Aorta (tissue), 5 donors: ENCODE results near the gene AURKB. TPM values are rescaled to one million over a fixed set of nuclear protein-coding genes. Genes with fewer than 3 reads are reported as not detected.

ENCODE experiments used
- ATAC-seq: fragments of 200-7000 bp; cut with Tn5 transposase; one replicate; pipeline ENCODE4 v1.9.1; 2022; ENCODE audit warnings: moderate library complexity; ENCODE audit not compliant: low FRiP score
- DNase-seq, 2 donors: peaks; one replicate each; pipeline ENCODE4 v3.0.0-alpha.2; 2020
- H3K27ac ChIP-seq, 2 donors: one replicate each; pipeline ENCODE4 v1.5.1; 2013; ENCODE audit warnings: low read length in 2 of 2, mild to moderate bottlenecking in 2 of 2, moderate library complexity in 2 of 2, control low read depth in 1 of 2, inconsistent platforms in 1 of 2, low read depth in 1 of 2
- H3K27me3 ChIP-seq, 2 donors: one replicate each; pipeline ENCODE4 v1.6.1; 2013; ENCODE audit warnings: control low read depth in 1 of 2, low read length in 1 of 2, mild to moderate bottlenecking in 1 of 2, moderate library complexity in 1 of 2; ENCODE audit not compliant: insufficient read depth in 2 of 2, control insufficient read depth in 1 of 2
- H3K36me3 ChIP-seq, 2 donors: one replicate each; pipeline ENCODE4 v1.6.1; 2013; ENCODE audit warnings: control low read depth in 1 of 2, low read length in 1 of 2, mild to moderate bottlenecking in 1 of 2; ENCODE audit not compliant: insufficient read depth in 2 of 2, control insufficient read depth in 1 of 2
- H3K4me1 ChIP-seq, 2 donors: one replicate each; pipeline ENCODE4 v1.6.1; 2013; ENCODE audit warnings: low read length in 2 of 2, control low read depth in 1 of 2, mild to moderate bottlenecking in 1 of 2, moderate library complexity in 1 of 2; ENCODE audit not compliant: insufficient read depth in 2 of 2, control insufficient read depth in 1 of 2
- H3K4me3 ChIP-seq, 2 donors: one replicate each; pipeline ENCODE4 v1.5.1; 2013; ENCODE audit warnings: low read length in 2 of 2, control low read depth in 1 of 2, mild to moderate bottlenecking in 1 of 2
- H3K9me3 ChIP-seq: one replicate; pipeline ENCODE4 v1.6.1; 2013; ENCODE audit warnings: mild to moderate bottlenecking, low read length; ENCODE audit not compliant: control insufficient read depth
- WGBS, 2 donors: extraction: QIAGEN DNeasy Blood & Tissue Kit; methylation state at CpG; one replicate each; pipeline ENCODE4 v1.1.7; 2013; 5-methylcytosine and 5-hydroxymethylcytosine counted together
- intact Hi-C, 2 donors: fragments of 100-400 bp; cut with DNase I; formaldehyde crosslinking; loops; one replicate each; pipeline versions ENCODE4 v1.14.2 to v1.15.0; 2022
- polyA plus RNA-seq, 2 donors: library from polyadenylated mRNA; stranded (reverse); fragments of 200-250 nt; gene quantifications; one replicate each; pipeline ENCODE4 v1.2.3, GENCODE V29; 2013
- total RNA-seq, 2 donors: library from RNA; stranded (reverse); fragmentation: NEBNext Ultra II Directional; extraction: Animal tissue kit (Norgen Biotek cat#: 25700); gene quantifications; one replicate each; pipeline ENCODE4 v1.2.1, GENCODE V29; 2021
- donor health status: healthy with polysubstance abuse.
- donor health status: Bipolar disorder and iron deficiency.
- donor health status: DM: no; HTN: no; CAD: no.
- donor health status: DM: no; HTN: no; CAD: no.
- donor health status: DM: yes; HTN: yes; CAD: no.

AURKB gene
- total and polyA plus RNA-seq, 4 donors, result 0.81 to 3.1 TPM; not detected in 2

DNA sequence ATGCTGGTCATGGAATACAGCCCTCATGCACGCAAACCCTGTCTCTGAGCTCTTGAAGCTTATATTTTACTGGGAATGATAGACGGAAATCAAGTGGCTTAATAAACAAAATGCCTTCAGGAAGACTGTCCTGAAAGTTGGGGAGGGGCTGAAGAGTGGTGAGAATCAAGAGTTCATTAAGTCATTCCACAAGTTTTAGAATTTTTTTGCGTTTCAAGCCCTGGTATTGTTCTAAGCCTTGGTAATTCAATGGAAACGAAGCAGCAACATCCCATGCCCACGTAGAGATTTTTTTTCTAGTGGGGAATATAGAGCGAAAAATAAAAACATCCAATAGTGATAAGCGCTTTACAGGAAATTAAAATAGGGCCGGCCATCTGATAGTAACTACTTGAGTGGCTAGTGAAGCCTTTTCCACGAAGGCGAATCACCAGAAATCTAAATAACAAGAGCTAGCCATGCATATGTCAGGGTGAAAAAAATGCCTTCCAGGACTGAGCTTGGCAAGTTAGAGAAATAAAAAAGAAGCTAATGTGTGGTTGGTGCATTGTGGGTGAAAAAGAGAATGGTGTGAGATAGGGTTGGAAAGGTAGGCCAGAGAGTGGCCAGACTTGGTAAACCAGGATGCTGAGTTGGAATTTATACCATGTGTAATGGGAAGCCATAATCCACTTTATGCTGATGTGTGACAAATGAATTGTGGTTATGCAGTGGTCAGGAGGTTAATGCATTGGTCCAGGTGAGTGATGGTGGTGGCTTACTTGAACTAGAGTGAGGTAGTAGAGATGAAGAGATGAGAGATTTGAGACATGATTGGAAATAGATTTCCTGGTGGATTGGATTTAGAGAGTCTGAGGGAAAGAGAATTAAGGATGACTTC is 39.5 kb upstream of the AURKB start:
- H3K27me3 ChIP-seq, result no peaks in the 10 kb centered on the region
- intact Hi-C loops, result loop anchor here in 1 of 2 donors (2.0 kb wide), 2 partner anchors 45 to 63 kb away; partner anchors contain the start of gene SLC25A35
- 8 to 11% methylated on average over 10 of the region's 10 CpGs for WGBS, 2 donors

DNA sequence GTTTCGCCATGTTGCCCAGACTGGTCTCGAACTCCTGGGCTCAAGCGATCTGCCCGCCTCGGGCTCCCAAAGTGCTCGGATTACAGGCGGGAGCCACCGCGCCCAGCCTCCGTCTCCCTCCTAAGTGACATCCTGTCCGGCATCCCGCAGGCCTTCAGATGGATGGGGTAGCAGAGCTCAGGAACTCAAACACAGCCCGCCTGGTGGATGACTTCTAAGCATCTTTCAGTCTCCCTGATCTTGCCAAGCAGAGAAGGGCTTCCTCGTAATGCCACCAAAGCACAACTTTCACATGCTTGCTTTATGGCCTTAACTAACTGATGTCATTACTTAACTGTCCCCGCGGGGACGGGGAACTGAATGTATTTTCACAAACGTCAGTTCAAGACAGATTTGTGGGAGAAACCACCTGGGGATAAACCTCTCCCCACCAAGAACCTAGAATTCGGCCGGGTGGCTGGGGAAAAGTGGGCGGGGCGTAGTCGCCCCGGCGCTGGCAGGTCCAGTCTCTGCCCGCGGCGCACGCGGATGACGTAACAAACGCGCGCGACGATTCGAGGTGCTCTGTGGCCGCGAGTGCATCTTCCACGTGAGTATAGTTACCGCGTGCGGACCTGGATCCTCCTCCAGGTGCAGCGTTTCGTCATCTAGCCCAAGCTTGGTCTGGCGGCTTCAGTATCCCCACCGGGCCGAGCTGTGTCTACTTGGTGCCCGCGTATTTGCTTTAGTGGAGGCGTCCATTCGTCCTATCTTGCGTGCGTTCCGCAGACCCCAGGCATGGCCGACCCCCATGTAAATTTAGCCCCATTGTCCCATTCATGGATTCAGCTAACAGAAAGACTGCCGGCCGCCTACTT is 38.6 kb upstream of the AURKB start, which contains the start of gene PFAS:
TSS of gene PFAS (plus strand) at position 539 of the 857 bp plus-strand sequence. CDS start 4,649 bp downstream, outside the sequence.
- intact Hi-C loops, result loop anchor here in 1 of 2 donors (2.0 kb wide), 2 partner anchors 46 to 62 kb away; partner anchors contain the start of gene SLC25A35
- ATAC-seq (peak; percentile 93), DNase-seq (peak; percentile 97 to 99)
- 0% methylated on average over 58 of the region's 58 CpGs for WGBS, 2 donors
- Histone ChIP-seq H3K4me3 (peak within 1 kb of the TSS; percentile 78 to 80), H3K36me3 (no peaks in the 10 kb centered on the region), H3K9me3 (no peaks in the 10 kb centered on the region), H3K4me1 (no peaks in the 10 kb centered on the region), H3K27me3 (no peaks in the 10 kb centered on the region), H3K27ac (peak within 1 kb of the TSS; percentile 32 to 85)

More for the DNA sequence above, 39.5 kb upstream of the AURKB start:
- peak overlapping the region in 1 of 2 donors; percentile 4 for H3K27ac ChIP-seq
- H3K36me3 ChIP-seq, result peaks cover 0 to under 1% of the 10 kb centered on the region in 2 donors
- H3K4me3 ChIP-seq, result peak overlapping the region; percentile 53 to 78
- ATAC-seq (no peak), DNase-seq (no peak)
- no peaks in the 10 kb centered on the region for H3K4me1 ChIP-seq
- no peaks in the 10 kb centered on the region for H3K9me3 ChIP-seq

DNA sequence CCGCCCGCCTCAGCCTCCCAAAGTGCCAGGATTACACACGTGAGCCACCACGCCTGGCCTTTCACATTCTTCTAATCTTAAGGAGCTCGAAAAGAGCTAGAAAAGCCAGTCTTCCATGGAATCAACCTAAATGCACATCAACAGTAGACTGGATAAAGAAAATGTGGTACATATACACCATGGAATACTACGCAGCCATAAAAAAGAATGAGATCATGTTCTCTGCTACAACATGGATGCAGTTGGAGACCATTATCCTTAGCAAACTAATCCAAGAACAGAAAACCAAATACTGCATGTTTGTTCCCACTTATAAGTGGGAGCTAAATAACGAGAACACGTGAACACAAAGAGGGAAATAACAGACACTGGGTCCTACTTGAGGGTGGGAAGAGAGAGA is 34.4 kb upstream of the AURKB start:
- ATAC-seq (no peak), DNase-seq (no peak)
- Histone ChIP-seq H3K4me1 (no peaks in the 10 kb centered on the region), H3K27me3 (no peaks in the 10 kb centered on the region), H3K36me3 (no peaks in the 10 kb centered on the region), H3K4me3 (no peak overlapping the region), H3K27ac (no peak overlapping the region), H3K9me3 (no peaks in the 10 kb centered on the region)
- intact Hi-C loops, result no loop called here
- 96 to 97% methylated on average over 8 of the region's 8 CpGs for WGBS, 2 donors

DNA sequence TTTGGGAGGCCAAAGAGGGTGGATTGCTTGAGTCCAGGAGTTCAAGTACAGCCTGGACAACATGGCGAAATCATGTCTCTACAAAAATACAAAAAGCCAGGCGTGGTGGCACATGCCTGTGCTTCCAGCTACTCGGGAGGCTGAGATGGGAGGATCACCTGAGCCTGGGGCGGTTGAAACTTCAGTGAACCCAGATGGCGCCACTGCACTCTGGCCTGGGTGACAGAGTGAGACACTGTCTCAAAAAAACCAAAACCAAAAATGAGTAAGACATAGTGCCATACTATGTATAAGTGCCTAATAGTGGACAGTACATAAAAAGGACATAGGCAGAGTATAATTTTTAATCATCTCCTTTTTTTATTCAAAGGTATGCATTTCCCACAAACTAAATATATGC is 33.5 kb upstream of the AURKB start:
- no peaks in the 10 kb centered on the region for H3K36me3 ChIP-seq
- 91 to 92% methylated on average over 5 of the region's 5 CpGs for WGBS, 2 donors
- no peaks in the 10 kb centered on the region for H3K9me3 ChIP-seq
- no peaks in the 10 kb centered on the region for H3K4me1 ChIP-seq
- DNase-seq, result no peak
- H3K4me3 ChIP-seq, result no peak overlapping the region
- no peak overlapping the region for H3K27ac ChIP-seq
- intact Hi-C loops, result no loop called here
- no peak for ATAC-seq
- H3K27me3 ChIP-seq, result no peaks in the 10 kb centered on the region

DNA sequence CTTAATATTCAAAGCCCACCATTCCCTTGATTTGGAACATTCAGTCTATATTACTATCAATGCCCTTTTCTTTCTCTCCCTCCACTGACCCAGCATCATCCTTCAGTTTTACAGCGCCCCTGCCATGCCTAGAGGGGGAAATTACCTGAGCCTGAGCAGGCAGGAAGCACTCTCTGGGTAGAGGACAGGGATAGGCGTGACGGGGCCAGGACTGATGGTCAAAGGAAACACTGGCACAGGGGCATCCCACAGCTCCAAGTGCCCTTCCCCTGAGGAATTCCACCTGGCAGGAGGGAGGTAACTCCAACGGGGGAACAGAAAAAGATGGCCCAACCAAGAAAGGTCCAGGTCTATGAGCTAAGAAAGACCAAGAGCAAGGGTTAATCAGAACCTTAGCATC is 27.5 kb upstream of the AURKB start:
- no peak for DNase-seq
- no peak overlapping the region for H3K4me3 ChIP-seq
- no peak overlapping the region for H3K27ac ChIP-seq
- intact Hi-C loops, result no loop called here
- H3K9me3 ChIP-seq, result no peaks in the 10 kb centered on the region
- peaks cover 4 to 14% of the 10 kb centered on the region in 2 donors for H3K36me3 ChIP-seq
- no peaks in the 10 kb centered on the region for H3K4me1 ChIP-seq
- ATAC-seq, result no peak
- WGBS, 2 donors, result 84 to 85% methylated on average over 4 of the region's 4 CpGs
- no peaks in the 10 kb centered on the region for H3K27me3 ChIP-seq

DNA sequence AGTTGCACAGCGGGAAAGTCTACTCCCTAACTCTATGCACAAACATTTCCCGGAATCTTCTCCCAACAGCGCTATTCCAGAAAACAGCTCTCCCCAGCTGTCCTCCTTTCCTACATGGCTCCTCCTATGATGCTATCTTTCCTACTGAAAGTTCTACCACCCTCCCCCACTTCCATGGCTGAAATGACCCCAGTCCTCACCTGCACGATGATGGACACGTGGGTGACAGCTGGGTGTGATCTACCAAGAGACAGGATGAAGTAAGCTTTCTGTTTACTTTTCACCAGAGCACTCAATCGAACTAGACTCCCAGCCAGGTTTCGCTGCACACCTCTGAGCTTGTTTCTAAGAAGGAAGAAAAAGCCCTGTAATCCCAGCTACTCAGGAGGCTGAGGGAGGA is 26.8 kb upstream of the AURKB start:
- WGBS, 2 donors, result 90 to 91% methylated on average over 7 of the region's 7 CpGs
- ATAC-seq, result no peak
- H3K27me3 ChIP-seq, result no peaks in the 10 kb centered on the region
- H3K4me1 ChIP-seq, result no peaks in the 10 kb centered on the region
- H3K27ac ChIP-seq, result no peak overlapping the region
- intact Hi-C loops, result no loop called here
- peaks cover 4 to 16% of the 10 kb centered on the region in 2 donors for H3K36me3 ChIP-seq
- no peak overlapping the region for H3K4me3 ChIP-seq
- DNase-seq, result no peak
- H3K9me3 ChIP-seq, result no peaks in the 10 kb centered on the region

DNA sequence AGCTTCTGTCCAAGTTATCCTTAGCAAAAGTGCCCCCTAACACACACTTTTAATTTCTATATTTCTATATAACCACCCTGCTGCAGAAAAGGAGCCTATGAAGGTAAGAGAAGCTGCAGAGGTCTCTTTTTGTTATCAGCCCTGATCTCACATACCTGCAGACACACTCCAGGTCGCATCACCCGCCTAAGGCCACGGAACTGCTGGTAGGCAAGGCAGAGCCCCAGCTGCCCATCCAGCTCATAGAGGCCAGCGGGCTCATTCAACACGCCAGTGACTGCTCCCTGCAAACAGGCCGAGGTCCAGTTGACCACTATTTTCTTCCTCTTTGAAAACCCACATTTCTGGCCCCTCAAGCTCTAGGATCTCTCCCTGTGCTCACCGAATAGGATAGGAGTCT is 25.3 kb upstream of the AURKB start:
- 93 to 97% methylated on average over 7 of the region's 7 CpGs for WGBS, 2 donors
- H3K36me3 ChIP-seq, result peaks cover 4 to 16% of the 10 kb centered on the region in 2 donors
- no peak for ATAC-seq
- intact Hi-C loops, result no loop called here
- H3K9me3 ChIP-seq, result no peaks in the 10 kb centered on the region
- no peak overlapping the region for H3K4me3 ChIP-seq
- no peaks in the 10 kb centered on the region for H3K4me1 ChIP-seq
- no peak overlapping the region for H3K27ac ChIP-seq
- no peak for DNase-seq
- no peaks in the 10 kb centered on the region for H3K27me3 ChIP-seq

DNA sequence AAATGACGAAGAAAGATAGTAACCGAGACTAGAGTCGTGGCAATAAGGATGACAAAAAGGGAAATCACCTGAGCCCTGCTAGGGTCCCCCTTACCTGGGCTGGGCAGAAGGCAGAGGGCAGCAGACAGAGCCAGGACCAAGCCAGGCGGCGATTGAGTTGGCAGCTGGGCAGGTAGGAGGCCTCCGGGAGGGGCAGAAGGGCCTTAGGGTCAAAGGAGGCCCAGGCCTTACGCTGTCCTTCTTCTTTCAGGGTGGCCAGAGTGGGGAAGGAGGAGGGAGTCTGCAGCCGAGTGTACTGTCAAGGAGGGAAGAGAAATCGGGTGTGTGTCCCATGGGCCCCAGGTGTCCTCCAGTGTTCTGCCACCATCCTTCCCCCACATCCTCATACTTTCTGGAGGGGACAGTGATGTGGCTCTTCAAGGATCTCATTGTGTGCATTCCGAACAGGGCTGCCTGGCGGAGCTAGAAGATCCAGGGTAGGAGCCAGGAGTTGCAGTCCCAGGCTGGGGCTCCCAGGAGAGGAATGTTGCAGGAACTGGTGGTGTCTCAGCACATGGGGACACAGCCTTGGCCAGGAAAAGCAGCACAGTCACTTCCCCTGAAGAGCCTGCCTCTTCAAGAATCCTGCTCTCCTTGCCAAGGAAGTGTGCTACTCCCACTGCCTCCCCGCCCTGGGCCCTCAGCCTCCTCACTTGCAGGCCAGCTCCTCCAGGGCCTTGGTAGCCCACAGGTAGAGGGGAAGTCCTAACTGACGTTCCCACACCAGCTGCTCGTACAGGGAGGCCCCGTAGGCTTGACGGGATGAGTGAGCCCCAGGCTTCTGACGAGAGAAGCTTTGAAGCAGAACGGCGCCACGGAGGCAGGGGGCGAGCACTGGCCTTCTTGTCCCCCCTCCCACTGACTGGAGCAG is 24.2 kb upstream of the AURKB start:
- Histone ChIP-seq H3K36me3 (peaks cover 4 to 17% of the 10 kb centered on the region in 2 donors), H3K27me3 (no peaks in the 10 kb centered on the region), H3K9me3 (no peaks in the 10 kb centered on the region), H3K4me3 (no peak overlapping the region), H3K27ac (no peak overlapping the region), H3K4me1 (no peaks in the 10 kb centered on the region)
- 90 to 93% methylated on average over 21 of the region's 21 CpGs for WGBS, 2 donors
- intact Hi-C loops, result no loop called here
- ATAC-seq (no peak), DNase-seq (no peak)
